ENCODE data around the gene MAML3. TPM values are rescaled to one million over a fixed set of nuclear protein-coding genes. Genes with fewer than 3 reads are reported as not detected.

MAML3 gene
- total RNA-seq, 2 experiments from 2014 or later, result 2.5 to 2.9 TPM

- no peak for TF ChIP-seq CTCF (IDR thresholded peaks at IDR 0.05)
- H3K4me1 ChIP-seq (ENCODE audit: insufficient read depth, low read length), result no peaks in the 10 kb centered on the region
These were observed 386.8 kb downstream of the MAML3 start for GRCh38 chr4:139767168-139767567.

GRCh38 chr4:139764686-139765310 is 389.2 kb downstream of the MAML3 start:
- intact Hi-C loops (cut with DNase I, micrococcal nuclease), result loop anchor here in 1 of 2 experiments (10.0 kb wide), 1 partner anchor 160 kb away; no protein-coding TSS in a partner anchor
- no peak for TF ChIP-seq CTCF (IDR thresholded peaks at IDR 0.05)
- Mint-ChIP-seq H3K4me3 (no peak overlapping the region), H3K27ac (no peak overlapping the region), H3K4me1 (ENCODE audit: low read depth) (no peaks in the 10 kb centered on the region), H3K36me3 (ENCODE audit: low read depth) (no peaks in the 10 kb centered on the region), H3K9me3 (no peaks in the 10 kb centered on the region), H3K27me3 (no peaks in the 10 kb centered on the region)
- POLR2A ChIA-PET, result no interaction called here
- no peaks in the 10 kb centered on the region for H3K4me1 ChIP-seq (ENCODE audit: insufficient read depth, low read length)
- CTCF ChIA-PET, result no interaction called here
- no peak overlapping the region for H3K27ac ChIP-seq (ENCODE audit: low read depth in 1 of 2, low read length in 2 of 2)
- ATAC-seq (ENCODE audit: poor library complexity) (no peak), DNase-seq (no peak)
- no peak overlapping the region for H3K4me3 ChIP-seq (ENCODE audit: low read length)
- H3K36me3 ChIP-seq (ENCODE audit: insufficient read depth, low read length), result no peaks in the 10 kb centered on the region
- H3K9me3 ChIP-seq (ENCODE audit: control insufficient read depth in 1 of 2, insufficient read depth in 1 of 2, low read length in 2 of 2), result no peaks in the 10 kb centered on the region
- no peaks in the 10 kb centered on the region for H3K27me3 ChIP-seq (ENCODE audit: control insufficient read depth in 1 of 2, insufficient read depth in 2 of 2, low read length in 2 of 2)

More at GRCh38 chr4:139767168-139767567, 386.8 kb downstream of the MAML3 start:
- no peak overlapping the region for H3K4me3 Mint-ChIP-seq
- H3K27ac Mint-ChIP-seq, result no peak overlapping the region
- POLR2A ChIA-PET, result no interaction called here
- H3K4me1 Mint-ChIP-seq (ENCODE audit: low read depth), result no peaks in the 10 kb centered on the region
- H3K36me3 ChIP-seq (ENCODE audit: insufficient read depth, low read length), result no peaks in the 10 kb centered on the region
- no peak overlapping the region for H3K4me3 ChIP-seq (ENCODE audit: low read length)
- no peaks in the 10 kb centered on the region for H3K36me3 Mint-ChIP-seq (ENCODE audit: low read depth)
- no peaks in the 10 kb centered on the region for H3K9me3 ChIP-seq (ENCODE audit: control insufficient read depth in 1 of 2, insufficient read depth in 1 of 2, low read length in 2 of 2)
- no peak overlapping the region for H3K27ac ChIP-seq (ENCODE audit: low read depth in 1 of 2, low read length in 2 of 2)
- CTCF ChIA-PET, result no interaction called here
- H3K9me3 Mint-ChIP-seq, result no peaks in the 10 kb centered on the region
- no peaks in the 10 kb centered on the region for H3K27me3 Mint-ChIP-seq
- no peaks in the 10 kb centered on the region for H3K27me3 ChIP-seq (ENCODE audit: control insufficient read depth in 1 of 2, insufficient read depth in 2 of 2, low read length in 2 of 2)
- ATAC-seq (ENCODE audit: poor library complexity) (no peak), DNase-seq (peak in 1 of 14 experiments; percentile 6)
- intact Hi-C loops (cut with DNase I, micrococcal nuclease), result loop anchor here in 1 of 2 experiments (10.0 kb wide), 1 partner anchor 162 kb away; no protein-coding TSS in a partner anchor

- H3K27me3 Mint-ChIP-seq, result no peaks in the 10 kb centered on the region
- Histone ChIP-seq H3K27ac (ENCODE audit: low read depth in 1 of 2, low read length in 2 of 2) (no peak overlapping the region), H3K9me3 (ENCODE audit: control insufficient read depth in 1 of 2, insufficient read depth in 1 of 2, low read length in 2 of 2) (no peaks in the 10 kb centered on the region), H3K4me1 (ENCODE audit: insufficient read depth, low read length) (no peaks in the 10 kb centered on the region), H3K4me3 (ENCODE audit: low read length) (no peak overlapping the region), H3K27me3 (ENCODE audit: control insufficient read depth in 1 of 2, insufficient read depth in 2 of 2, low read length in 2 of 2) (no peaks in the 10 kb centered on the region), H3K36me3 (ENCODE audit: insufficient read depth, low read length) (no peaks in the 10 kb centered on the region)
- H3K36me3 Mint-ChIP-seq (ENCODE audit: low read depth), result no peaks in the 10 kb centered on the region
- no peak for TF ChIP-seq CTCF (IDR thresholded peaks at IDR 0.05)
- no peak overlapping the region for H3K27ac Mint-ChIP-seq
- no peak for ATAC-seq (ENCODE audit: poor library complexity)
- intact Hi-C loops (cut with DNase I, micrococcal nuclease), result loop anchor here in 1 of 2 experiments (10.0 kb wide), 1 partner anchor 159 kb away; no protein-coding TSS in a partner anchor
- ChIA-PET POLR2A (no interaction called here), CTCF (no interaction called here)
- no peak for DNase-seq
- no peak overlapping the region for H3K4me3 Mint-ChIP-seq
- no peaks in the 10 kb centered on the region for H3K9me3 Mint-ChIP-seq
- H3K4me1 Mint-ChIP-seq (ENCODE audit: low read depth), result no peaks in the 10 kb centered on the region
These were observed 389.8 kb downstream of the MAML3 start for GRCh38 chr4:139764182-139764581.

Data from CD4-positive, alpha-beta T cell (primary cell).